Tibial nerve (tissue), 4 donors: ENCODE measurements around the gene ZNF423. TPM values are rescaled to one million over a fixed set of nuclear protein-coding genes. Genes with fewer than 3 reads are reported as not detected.

Source experiments
- DNase-seq, 2 donors: peaks; one replicate each; pipeline ENCODE4 v3.0.0-alpha.2; 2019; ENCODE audit warnings: low spot score in 2 of 2
- H3K27ac ChIP-seq, 4 donors: fragments of 200-600 bp; sonication (generic) in 3 of 4; one replicate each; pipeline ENCODE4 v1.5.1; 2017 to 2019; ENCODE audit warnings: mild to moderate bottlenecking in 1 of 4
- H3K27me3 ChIP-seq, 2 donors: fragments of 200-600 bp; sonication (generic) in 1 of 2; one replicate each; pipeline versions ENCODE4 v1.5.1 to v1.6.0; 2017 to 2019
- H3K36me3 ChIP-seq, 3 donors: fragments of 200-600 bp; sonication (generic); one replicate each; pipeline ENCODE4 v1.5.1; 2018 to 2019
- H3K4me1 ChIP-seq, 4 donors: fragments of 200-600 bp; sonication (generic) in 3 of 4; one replicate each; pipeline ENCODE4 v1.5.1; 2017 to 2019
- H3K4me3 ChIP-seq, 4 donors: fragments of 200-600 bp; sonication (generic) in 3 of 4; one replicate each; pipeline ENCODE4 v1.5.1; 2017 to 2019; ENCODE audit warnings: mild to moderate bottlenecking in 1 of 4, moderate library complexity in 1 of 4
- H3K9me3 ChIP-seq, 4 donors: fragments of 200-600 bp; sonication (generic) in 3 of 4; one replicate each; pipeline ENCODE4 v1.5.1; 2017 to 2019
- EP300 ChIP-seq, 2 donors: sonication (generic); formaldehyde crosslinking; IDR thresholded peaks; one replicate each; pipeline ENCODE4 v1.6.1; 2017; ENCODE audit warnings: antibody characterized with exemption in 2 of 2, mild to moderate bottlenecking in 1 of 2
- POLR2A ChIP-seq, 2 donors: fragments of 450-650 bp; IDR thresholded peaks; one replicate each; pipeline ENCODE4 v1.6.1; 2017; ENCODE audit warnings: antibody characterized with exemption in 2 of 2, mild to moderate bottlenecking in 2 of 2, moderate library complexity in 2 of 2
- WGBS, 2 donors: methylation state at CpG; one replicate each; pipeline ENCODE4 v1.1.5; 2018; 5-methylcytosine and 5-hydroxymethylcytosine counted together
- total RNA-seq, 4 donors: library from RNA; depleted of rRNA; stranded (reverse); fragments of >200 nt; gene quantifications; one replicate each; pipeline ENCODE4 v1.1.0, GENCODE V29; 2016
- TF ChIP-seq, protein P1 (sequence below), 5 experiments: fragments of 200-600 bp in 3 of 5; fragments of 450-650 bp in 2 of 5; sonication (generic) in 3 of 5; IDR thresholded peaks; one replicate each; pipeline ENCODE4 v1.5.1; 2016 to 2019; ENCODE audit warnings: antibody characterized with exemption in 5 of 5, mild to moderate bottlenecking in 3 of 5, moderate library complexity in 2 of 5

Gene ZNF423
- total RNA-seq, 4 donors from 2014 or later, result 15.9 to 20.5 (median 18.5) TPM

- Histone ChIP-seq H3K4me3 (no peak overlapping the region), H3K4me1 (no peaks in the 10 kb centered on the region), H3K36me3 (peaks cover 0 to 9% (median 0%) of the 10 kb centered on the region in 3 donors), H3K27ac (no peak overlapping the region), H3K27me3 (no peaks in the 10 kb centered on the region), H3K9me3 (peaks cover 0 to 13% (median 3%) of the 10 kb centered on the region in 4 donors)
- no peak for DNase-seq
- TF ChIP-seq EP300 (IDR thresholded peaks at IDR 0.05) (no peak), POLR2A (IDR thresholded peaks at IDR 0.05) (no peak)
- TF ChIP-seq, protein P1, sequence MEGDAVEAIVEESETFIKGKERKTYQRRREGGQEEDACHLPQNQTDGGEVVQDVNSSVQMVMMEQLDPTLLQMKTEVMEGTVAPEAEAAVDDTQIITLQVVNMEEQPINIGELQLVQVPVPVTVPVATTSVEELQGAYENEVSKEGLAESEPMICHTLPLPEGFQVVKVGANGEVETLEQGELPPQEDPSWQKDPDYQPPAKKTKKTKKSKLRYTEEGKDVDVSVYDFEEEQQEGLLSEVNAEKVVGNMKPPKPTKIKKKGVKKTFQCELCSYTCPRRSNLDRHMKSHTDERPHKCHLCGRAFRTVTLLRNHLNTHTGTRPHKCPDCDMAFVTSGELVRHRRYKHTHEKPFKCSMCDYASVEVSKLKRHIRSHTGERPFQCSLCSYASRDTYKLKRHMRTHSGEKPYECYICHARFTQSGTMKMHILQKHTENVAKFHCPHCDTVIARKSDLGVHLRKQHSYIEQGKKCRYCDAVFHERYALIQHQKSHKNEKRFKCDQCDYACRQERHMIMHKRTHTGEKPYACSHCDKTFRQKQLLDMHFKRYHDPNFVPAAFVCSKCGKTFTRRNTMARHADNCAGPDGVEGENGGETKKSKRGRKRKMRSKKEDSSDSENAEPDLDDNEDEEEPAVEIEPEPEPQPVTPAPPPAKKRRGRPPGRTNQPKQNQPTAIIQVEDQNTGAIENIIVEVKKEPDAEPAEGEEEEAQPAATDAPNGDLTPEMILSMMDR (IDR thresholded peaks at IDR 0.05), result no peak
- WGBS, 2 donors, result 85 to 90% methylated on average over 10 to 11 of the region's 11 CpGs
Observed at GRCh38 chr16:49727611-49728010, 128.3 kb downstream of the ZNF423 start.

DNA sequence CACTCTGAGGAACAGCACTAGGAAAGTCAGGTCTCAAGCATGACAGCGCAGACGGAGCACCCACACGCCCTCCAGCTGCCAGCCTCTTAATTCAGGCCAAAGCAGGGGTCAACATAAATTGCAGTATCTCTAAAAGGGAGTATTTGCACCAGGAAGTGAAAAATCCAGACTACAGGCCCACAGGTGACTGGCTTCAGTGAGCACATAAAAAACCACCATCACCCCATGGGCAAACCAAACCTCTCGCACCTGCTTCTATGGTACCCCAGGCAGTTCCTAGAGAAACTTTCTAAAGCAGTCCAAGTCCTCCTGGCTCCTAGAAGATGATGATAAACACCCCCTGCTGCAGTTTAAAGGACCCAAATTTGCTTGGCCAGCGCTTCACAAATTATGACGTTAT, 129.8 kb downstream of the ZNF423 start:
- Histone ChIP-seq H3K9me3 (peaks cover 0 to 13% (median 3%) of the 10 kb centered on the region in 4 donors), H3K27me3 (no peaks in the 10 kb centered on the region), H3K4me3 (no peak overlapping the region), H3K36me3 (peaks cover 0 to 9% (median 0%) of the 10 kb centered on the region in 3 donors), H3K27ac (no peak overlapping the region), H3K4me1 (no peaks in the 10 kb centered on the region)
- TF ChIP-seq EP300 (IDR thresholded peaks at IDR 0.05) (no peak), POLR2A (IDR thresholded peaks at IDR 0.05) (no peak)
- TF ChIP-seq, protein P1 (IDR thresholded peaks at IDR 0.05), result no peak
- WGBS, 2 donors, result 87 to 89% methylated on average over 6 of the region's 6 CpGs
- DNase-seq, result no peak

DNA sequence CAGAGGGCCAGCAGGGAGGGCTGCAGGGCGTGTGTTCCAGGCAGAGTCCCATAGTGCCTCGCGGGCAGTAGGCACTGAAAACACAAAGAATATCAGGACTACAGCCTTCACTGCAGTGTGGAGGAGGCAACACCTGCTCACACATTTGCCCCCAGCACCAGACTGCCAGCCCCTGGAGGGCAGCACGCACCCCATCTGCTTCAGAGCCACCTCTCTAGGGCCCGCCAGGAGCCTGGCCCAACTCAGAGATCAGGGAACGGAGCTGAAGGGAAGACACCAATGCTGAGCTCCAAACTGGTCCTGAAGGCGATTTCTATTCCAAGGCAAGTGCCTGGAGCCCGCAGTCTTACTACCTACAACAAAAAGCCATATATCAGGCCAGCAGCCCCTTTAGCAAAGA, 130.3 kb downstream of the ZNF423 start:
- no peak overlapping the region for H3K27ac ChIP-seq
- H3K9me3 ChIP-seq, result peaks cover 0 to 13% (median 3%) of the 10 kb centered on the region in 4 donors
- H3K27me3 ChIP-seq, result no peaks in the 10 kb centered on the region
- DNase-seq, result no peak
- no peaks in the 10 kb centered on the region for H3K4me1 ChIP-seq
- no peak for TF ChIP-seq POLR2A (IDR thresholded peaks at IDR 0.05)
- H3K36me3 ChIP-seq, result peaks cover 0 to 9% (median 0%) of the 10 kb centered on the region in 3 donors
- WGBS, 2 donors, result 80 to 92% methylated on average over 8 of the region's 8 CpGs
- H3K4me3 ChIP-seq, result no peak overlapping the region

GRCh38 chr16:49724774-49725173, 131.1 kb downstream of the ZNF423 start:
- no peak for DNase-seq
- Histone ChIP-seq H3K4me1 (no peaks in the 10 kb centered on the region), H3K4me3 (no peak overlapping the region), H3K9me3 (peaks cover 0 to 6% (median 2%) of the 10 kb centered on the region in 4 donors), H3K27me3 (no peaks in the 10 kb centered on the region), H3K27ac (no peak overlapping the region), H3K36me3 (peaks cover 0 to 2% (median 0%) of the 10 kb centered on the region in 3 donors)
- TF ChIP-seq POLR2A (IDR thresholded peaks at IDR 0.05) (no peak), EP300 (IDR thresholded peaks at IDR 0.05) (no peak)
- TF ChIP-seq, protein P1 (IDR thresholded peaks at IDR 0.05), result no peak
- WGBS, 2 donors, result 90% methylated on average over 5 of the region's 5 CpGs

DNA sequence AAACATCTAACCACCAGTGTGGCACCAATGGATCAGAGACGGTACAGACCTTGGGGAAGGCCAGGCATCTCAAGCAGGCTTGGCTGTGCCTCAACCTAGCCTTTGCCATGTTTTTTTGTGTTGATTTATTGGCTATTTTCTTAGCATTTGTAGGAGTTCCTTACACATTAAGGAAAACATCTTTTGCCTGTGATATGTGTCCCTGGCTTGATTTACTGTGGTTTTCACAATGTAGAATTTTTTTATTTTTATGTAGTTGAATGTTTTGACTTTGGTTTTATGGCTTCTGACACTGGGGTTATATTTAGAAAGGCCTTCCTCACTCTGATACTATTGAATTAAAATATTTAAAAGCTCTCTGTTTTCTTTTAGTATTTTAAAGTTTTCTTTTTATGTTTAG, 132.6 kb downstream of the ZNF423 start:
- no peak overlapping the region for H3K27ac ChIP-seq
- H3K9me3 ChIP-seq, result no peaks in the 10 kb centered on the region
- TF ChIP-seq POLR2A (IDR thresholded peaks at IDR 0.05) (no peak), EP300 (IDR thresholded peaks at IDR 0.05) (no peak)
- TF ChIP-seq, protein P1 (IDR thresholded peaks at IDR 0.05), result no peak
- no peaks in the 10 kb centered on the region for H3K36me3 ChIP-seq
- no peak for DNase-seq
- no peaks in the 10 kb centered on the region for H3K27me3 ChIP-seq
- no peaks in the 10 kb centered on the region for H3K4me1 ChIP-seq
- 79 to 84% methylated on average over 1 of the region's 1 CpG for whole genome bisulfite sequencing, 2 donors
- H3K4me3 ChIP-seq, result no peak overlapping the region

DNA sequence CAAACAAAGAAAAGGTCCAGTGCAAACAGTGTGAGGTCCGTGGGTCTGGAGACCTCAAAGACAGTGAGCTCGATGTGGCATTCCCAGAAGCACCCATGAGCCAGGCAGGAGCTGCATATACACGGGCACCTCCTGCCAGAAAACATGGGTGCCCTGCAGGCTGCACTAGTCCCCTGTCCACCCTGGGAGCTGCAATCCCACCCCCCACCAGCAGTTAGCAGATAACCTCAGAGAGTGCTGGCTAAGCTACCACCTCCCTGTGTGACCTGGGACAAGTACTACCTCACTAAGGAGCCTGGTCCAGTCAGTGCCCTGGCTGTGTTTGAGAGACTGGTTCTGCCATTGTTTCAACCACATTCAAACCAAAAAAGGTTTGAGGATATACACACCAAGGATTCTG, 135.7 kb downstream of the ZNF423 start:
- H3K4me3 ChIP-seq, result no peak overlapping the region
- H3K27me3 ChIP-seq, result no peaks in the 10 kb centered on the region
- 87 to 91% methylated on average over 3 of the region's 3 CpGs for whole genome bisulfite sequencing, 2 donors
- TF ChIP-seq EP300 (IDR thresholded peaks at IDR 0.05) (no peak), POLR2A (IDR thresholded peaks at IDR 0.05) (no peak)
- TF ChIP-seq, protein P1 (IDR thresholded peaks at IDR 0.05), result no peak
- DNase-seq, result no peak
- H3K9me3 ChIP-seq, result no peaks in the 10 kb centered on the region
- no peaks in the 10 kb centered on the region for H3K36me3 ChIP-seq
- H3K4me1 ChIP-seq, result peaks cover 0 to 11% (median 0%) of the 10 kb centered on the region in 4 donors
- no peak overlapping the region for H3K27ac ChIP-seq
